Calu3 (cell line): ENCODE measurements around the gene IGFBPL1. TPM values are rescaled to one million over a fixed set of nuclear protein-coding genes. Genes with fewer than 3 reads are reported as not detected.

Source experiments
- BruUV-seq: library from RNA; stranded (reverse); fragments of 400-500 nt; replicated peaks from 2 replicates; lab custom pipeline; 2021; lab: Mats Ljungman, UMichigan
- CTCF ChIA-PET: fragments of 300-600 bp; sonication (Branson Sonifier 250); formaldehyde crosslinking; loops from one replicate; lab custom pipeline; 2022; ENCODE audit warnings: antibody characterized with exemption; lab: Charles Lee
- DNase-seq: peaks from one replicate; pipeline ENCODE4 v3.0.0; 2022
- H3K27ac Mint-ChIP-seq: one replicate; pipeline ENCODE4 v1.8.0; 2022; ENCODE audit warnings: mixed read lengths; ENCODE audit not compliant: unreplicated experiment
- H3K27me3 Mint-ChIP-seq: one replicate; pipeline ENCODE4 v1.8.0; 2022; ENCODE audit warnings: mixed read lengths; ENCODE audit not compliant: unreplicated experiment
- H3K36me3 Mint-ChIP-seq: one replicate; pipeline ENCODE4 v1.8.0; 2022; ENCODE audit warnings: mild to moderate bottlenecking, moderate library complexity, mixed read lengths; ENCODE audit not compliant: insufficient read depth, unreplicated experiment
- H3K4me1 Mint-ChIP-seq: one replicate; pipeline ENCODE4 v1.8.0; 2022; ENCODE audit warnings: mild to moderate bottlenecking, low read depth, mixed read lengths; ENCODE audit not compliant: unreplicated experiment
- H3K4me3 Mint-ChIP-seq: one replicate; pipeline ENCODE4 v1.8.0; 2022; ENCODE audit warnings: mild to moderate bottlenecking, low read depth, moderate library complexity, mixed read lengths; ENCODE audit not compliant: unreplicated experiment
- H3K9me3 Mint-ChIP-seq: one replicate; pipeline ENCODE4 v1.8.0; 2022; ENCODE audit warnings: low read depth, mixed read lengths; ENCODE audit not compliant: unreplicated experiment
- CTCF ChIP-seq: fragments of 200-600 bp; IDR thresholded peaks from one replicate; pipeline ENCODE4 v1.8.0; 2022; ENCODE audit warnings: antibody characterized with exemption; ENCODE audit not compliant: unreplicated experiment
- intact Hi-C: fragments of 100-400 bp; cut with micrococcal nuclease; formaldehyde crosslinking; loops from one replicate; pipeline ENCODE4 v1.10.0; 2022; ENCODE audit not compliant: unreplicated experiment
- total RNA-seq: library from RNA; stranded (reverse); gene quantifications from 2 replicates; pipeline ENCODE4 v1.2.3, GENCODE V29; 2022

Gene IGFBPL1
- total RNA-seq, 1 experiment from 2014 or later, result 2.0 TPM

GRCh38 chr9:38391278-38392118 lies 32.8 kb downstream of the IGFBPL1 start:
- intact Hi-C loops, result no loop called here
- H3K27ac Mint-ChIP-seq, result no peak overlapping the region
- H3K4me3 Mint-ChIP-seq, result peak overlapping the region; percentile 78
- H3K36me3 Mint-ChIP-seq, result peaks cover 12% of the 10 kb centered on the region
- no peaks in the 10 kb centered on the region for H3K9me3 Mint-ChIP-seq
- no TSS peak for BruUV-seq
- no peaks in the 10 kb centered on the region for H3K27me3 Mint-ChIP-seq
- peaks cover 8% of the 10 kb centered on the region for H3K4me1 Mint-ChIP-seq
- TF ChIP-seq CTCF, result no peak
- CTCF ChIA-PET, result no interaction called here
- DNase-seq, result no peak

DNA sequence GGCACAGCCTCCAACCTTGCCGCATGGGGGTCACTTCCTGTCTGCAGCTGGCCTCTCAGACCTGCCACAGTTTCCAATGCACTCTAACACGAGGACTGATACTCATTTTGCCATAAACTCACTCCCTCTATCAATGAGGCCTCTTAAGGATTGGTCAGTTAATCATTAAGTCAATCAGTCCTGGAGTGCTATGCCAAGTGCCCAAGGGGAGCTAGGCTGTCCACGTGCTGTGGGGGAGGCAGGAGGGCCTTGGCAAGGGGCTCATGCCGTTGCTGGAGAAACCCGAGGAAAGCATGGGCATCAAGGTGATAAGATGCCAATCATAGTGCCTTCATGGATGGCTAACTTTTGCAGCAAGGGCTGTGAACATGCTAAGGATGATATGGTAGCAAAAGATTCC lies 33.4 kb downstream of the IGFBPL1 start:
- Mint-ChIP-seq H3K4me1 (peaks cover 8% of the 10 kb centered on the region), H3K4me3 (no peak overlapping the region), H3K36me3 (peaks cover 12% of the 10 kb centered on the region), H3K27ac (no peak overlapping the region), H3K9me3 (no peaks in the 10 kb centered on the region), H3K27me3 (no peaks in the 10 kb centered on the region)
- CTCF ChIA-PET, result no interaction called here
- no TSS peak for BruUV-seq
- no peak for DNase-seq
- intact Hi-C loops, result no loop called here
- TF ChIP-seq CTCF, result no peak

DNA sequence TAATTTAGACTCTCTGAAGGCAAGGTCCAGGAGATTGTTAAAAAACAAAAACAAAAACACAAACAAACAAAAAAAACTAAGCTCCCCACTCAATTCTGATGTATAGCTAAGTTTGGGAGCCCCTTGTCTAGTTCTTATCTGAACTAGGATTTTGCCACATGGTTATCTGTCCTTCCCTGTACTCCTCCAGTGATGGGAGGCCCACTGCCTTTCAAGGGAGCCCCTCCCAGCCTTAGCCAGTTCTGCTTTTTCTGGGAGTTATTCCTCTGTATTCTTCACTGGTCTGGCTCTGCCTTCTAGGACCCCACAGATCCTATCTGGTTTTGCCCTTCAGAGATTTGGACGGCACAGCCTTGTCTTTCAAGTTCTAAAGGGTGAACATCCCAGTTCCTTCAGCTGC lies 33.8 kb downstream of the IGFBPL1 start:
- Mint-ChIP-seq H3K4me1 (peaks cover 8% of the 10 kb centered on the region), H3K36me3 (peaks cover 12% of the 10 kb centered on the region), H3K9me3 (no peaks in the 10 kb centered on the region), H3K27ac (no peak overlapping the region), H3K27me3 (no peaks in the 10 kb centered on the region), H3K4me3 (no peak overlapping the region)
- DNase-seq, result no peak
- CTCF ChIA-PET, result no interaction called here
- TF ChIP-seq CTCF, result no peak
- intact Hi-C loops, result no loop called here
- no TSS peak for BruUV-seq

DNA sequence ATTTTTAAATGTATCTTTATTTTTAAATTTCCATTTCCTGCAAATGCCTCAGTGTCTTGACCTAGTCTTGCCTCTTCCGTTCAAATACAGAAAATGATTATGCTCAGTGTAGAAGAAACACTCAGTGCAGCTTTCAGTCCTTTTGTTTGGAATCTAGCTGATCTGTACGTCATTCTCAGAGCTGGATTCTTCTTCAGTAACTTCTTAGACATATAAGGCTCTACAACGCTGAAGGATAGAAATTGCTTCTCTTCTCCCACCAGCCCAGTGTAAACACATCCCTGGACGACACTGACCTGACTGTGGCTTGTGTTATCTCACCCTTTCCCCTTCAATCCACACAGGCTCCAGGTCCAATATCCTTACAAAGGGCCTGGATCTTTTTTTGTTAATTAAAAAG lies 34.9 kb downstream of the IGFBPL1 start:
- no peak overlapping the region for H3K27ac Mint-ChIP-seq

More for the DNA sequence above, 34.9 kb downstream of the IGFBPL1 start:
- CTCF ChIA-PET, result no interaction called here
- intact Hi-C loops, result no loop called here
- Mint-ChIP-seq H3K9me3 (peaks cover 4% of the 10 kb centered on the region), H3K4me1 (peaks cover 8% of the 10 kb centered on the region), H3K27me3 (no peaks in the 10 kb centered on the region), H3K36me3 (peaks cover 15% of the 10 kb centered on the region), H3K4me3 (no peak overlapping the region)
- no peak for TF ChIP-seq CTCF
- DNase-seq, result no peak
- BruUV-seq, result no TSS peak
